GM12875 (cell line): ENCODE results near the gene HMCN1.
A peak's percentile ranks its signal among the peaks of the same experiment; 100 is the strongest.
"Not testable (repeated sequence)": the region's sequence is repeated elsewhere in the genome, so short reads cannot be mapped to it uniquely, and the experiment has no call there.

Experiments
- H3K4me3 ChIP-seq: one replicate; pipeline ENCODE4 v1.5.1; 2011; ENCODE audit warnings: low read depth, low read length, control low read depth
- CTCF ChIP-seq: IDR thresholded peaks from 2 replicates; pipeline ENCODE4 v1.5.1; 2011; ENCODE audit warnings: low read depth, mild to moderate bottlenecking, control low read depth, inconsistent platforms, low read length, moderate library complexity, borderline replicate concordance; ENCODE audit not compliant: insufficient read depth

The HMCN1 gene

GRCh38 chr1:186155594-186155993 lies 421.4 kb downstream of the HMCN1 start:
- peak; percentile 32; the same call in 1 of the 2 replicates for TF ChIP-seq CTCF
- no peak overlapping the region for H3K4me3 ChIP-seq

- H3K4me3 ChIP-seq: not testable (repeated sequence)
These were observed 428.7 kb downstream of the HMCN1 start for GRCh38 chr1:186162895-186163294.

- H3K4me3 ChIP-seq: no peak overlapping the region
- TF ChIP-seq CTCF: no peak
These were observed 430.6 kb downstream of the HMCN1 start for GRCh38 chr1:186164773-186165172.

- TF ChIP-seq CTCF: no peak
- no peak overlapping the region for H3K4me3 ChIP-seq
These were observed 431.1 kb downstream of the HMCN1 start for GRCh38 chr1:186165303-186165702.

- H3K4me3 ChIP-seq: no peak overlapping the region
These were observed 433.0 kb downstream of the HMCN1 start for GRCh38 chr1:186167096-186167668.

GRCh38 chr1:186175588-186175987 lies 441.4 kb downstream of the HMCN1 start:
- H3K4me3 ChIP-seq: no peak overlapping the region
- TF ChIP-seq CTCF: no peak

More at GRCh38 chr1:186167096-186167668, 433.0 kb downstream of the HMCN1 start:
- TF ChIP-seq CTCF: no peak

GRCh38 chr1:186178426-186179043 lies 444.3 kb downstream of the HMCN1 start:
- no peak for TF ChIP-seq CTCF
- no peak overlapping the region for H3K4me3 ChIP-seq

- no peak overlapping the region for H3K4me3 ChIP-seq
- no peak for TF ChIP-seq CTCF
These were observed 445.0 kb downstream of the HMCN1 start for GRCh38 chr1:186179231-186179630.
